ENCODE measurements around the gene RALGAPA2.

- TF ChIP-seq CTCF (conservative IDR thresholded peaks at IDR 0.05; ENCODE audit: low read depth, low read length) (no peak), EZH2 (IDR thresholded peaks at IDR 0.05; ENCODE audit: low read length, unreplicated experiment) (no peak), EZH2phosphoT487 (IDR thresholded peaks at IDR 0.05; ENCODE audit: borderline replicate concordance, low read length) (no peak)
Observed at GRCh38 chr20:20606050-20606449, 106.4 kb downstream of the RALGAPA2 start.
